SU-DHL-6 (cell line): ENCODE data around the gene RIN1.
"Not testable (repeated sequence)": the region's sequence is repeated elsewhere in the genome, so short reads cannot be mapped to it uniquely, and the experiment has no call there.

Source experiments
- H2AFZ ChIP-seq: fragments of 200-600 bp; sonication (generic); 2 replicates; pipeline ENCODE4 v1.6.1; 2014; ENCODE audit warnings: low read depth, mild to moderate bottlenecking, moderate library complexity, mixed read lengths, antibody characterized with exemption, low read length; ENCODE audit not compliant: severe bottlenecking
- H3F3A ChIP-seq: fragments of 200-600 bp; shearing (Covaris generic); 2 replicates; pipeline ENCODE4 v1.6.0; 2016; ENCODE audit warnings: antibody characterized with exemption, mild to moderate bottlenecking; ENCODE audit not compliant: insufficient read depth
- H3K27ac ChIP-seq: fragments of 200-600 bp; sonication (generic); 2 replicates; pipeline ENCODE4 v1.5.1; 2016; ENCODE audit warnings: low read depth, mild to moderate bottlenecking, low read length, moderate library complexity, mixed read lengths
- H3K27me3 ChIP-seq: fragments of 200-600 bp; sonication (generic), shearing (Covaris generic); 2 replicates; pipeline ENCODE4 v1.6.0; 2014; ENCODE audit warnings: mild to moderate bottlenecking, low read length
- H3K36me3 ChIP-seq: fragments of 200-600 bp; sonication (generic); 2 replicates; pipeline ENCODE4 v1.6.1; 2014; ENCODE audit warnings: mild to moderate bottlenecking, low read length, mixed read lengths
- H3K4me2 ChIP-seq: fragments of 300-600, 200-600 bp; shearing (Covaris generic), sonication (generic); 2 replicates; pipeline ENCODE4 v1.6.0; 2014; ENCODE audit warnings: low read length, low read depth, mild to moderate bottlenecking; ENCODE audit not compliant: poor library complexity, severe bottlenecking
- H3K4me3 ChIP-seq: fragments of 200-600 bp; sonication (generic); 2 replicates; pipeline ENCODE4 v1.5.1; 2014; ENCODE audit warnings: antibody characterized with exemption, low read length, mild to moderate bottlenecking, mixed read lengths; ENCODE audit not compliant: insufficient read depth, poor library complexity, severe bottlenecking
- H3K79me2 ChIP-seq: fragments of 200-600 bp; sonication (generic); 2 replicates; pipeline ENCODE4 v1.6.1; 2014; ENCODE audit warnings: mild to moderate bottlenecking, low read length, moderate library complexity; ENCODE audit not compliant: insufficient read depth
- H3K9ac ChIP-seq: fragments of 200-600 bp; sonication (generic); 2 replicates; pipeline ENCODE4 v1.7.0; 2014; ENCODE audit warnings: mild to moderate bottlenecking, low read length
- H3K9me2 ChIP-seq: fragments of 200-600 bp; sonication (generic); replicated peaks from 2 replicates; pipeline ENCODE4 v1.6.1; 2014; ENCODE audit warnings: low read length; ENCODE audit not compliant: insufficient read depth
- H3K9me3 ChIP-seq: fragments of 200-600 bp; sonication (generic); 2 replicates; pipeline ENCODE4 v1.6.1; 2014; ENCODE audit warnings: low read length, mixed read lengths; ENCODE audit not compliant: insufficient read depth
- H4K20me1 ChIP-seq: fragments of 200-600 bp; sonication (generic); 2 replicates; pipeline ENCODE4 v1.6.1; 2014; ENCODE audit warnings: low read depth, mild to moderate bottlenecking, antibody characterized with exemption, low read length, moderate library complexity, mixed read lengths
- EZH2phosphoT487 ChIP-seq: fragments of 200-600 bp; sonication (generic), shearing (Covaris generic); conservative IDR thresholded peaks from 2 replicates; pipeline ENCODE4 v1.6.1; 2018; ENCODE audit warnings: mild to moderate bottlenecking, antibody characterized with exemption, low read length, moderate library complexity, mixed read lengths
- TF ChIP-seq, protein P1 (sequence below): fragments of 200-600 bp; sonication (generic); IDR thresholded peaks from one replicate; pipeline ENCODE4 v1.5.1; 2017; ENCODE audit warnings: antibody characterized with exemption, mild to moderate bottlenecking, low read length, moderate library complexity; ENCODE audit not compliant: insufficient read depth, poor library complexity, severe bottlenecking

RIN1 gene, protein sequence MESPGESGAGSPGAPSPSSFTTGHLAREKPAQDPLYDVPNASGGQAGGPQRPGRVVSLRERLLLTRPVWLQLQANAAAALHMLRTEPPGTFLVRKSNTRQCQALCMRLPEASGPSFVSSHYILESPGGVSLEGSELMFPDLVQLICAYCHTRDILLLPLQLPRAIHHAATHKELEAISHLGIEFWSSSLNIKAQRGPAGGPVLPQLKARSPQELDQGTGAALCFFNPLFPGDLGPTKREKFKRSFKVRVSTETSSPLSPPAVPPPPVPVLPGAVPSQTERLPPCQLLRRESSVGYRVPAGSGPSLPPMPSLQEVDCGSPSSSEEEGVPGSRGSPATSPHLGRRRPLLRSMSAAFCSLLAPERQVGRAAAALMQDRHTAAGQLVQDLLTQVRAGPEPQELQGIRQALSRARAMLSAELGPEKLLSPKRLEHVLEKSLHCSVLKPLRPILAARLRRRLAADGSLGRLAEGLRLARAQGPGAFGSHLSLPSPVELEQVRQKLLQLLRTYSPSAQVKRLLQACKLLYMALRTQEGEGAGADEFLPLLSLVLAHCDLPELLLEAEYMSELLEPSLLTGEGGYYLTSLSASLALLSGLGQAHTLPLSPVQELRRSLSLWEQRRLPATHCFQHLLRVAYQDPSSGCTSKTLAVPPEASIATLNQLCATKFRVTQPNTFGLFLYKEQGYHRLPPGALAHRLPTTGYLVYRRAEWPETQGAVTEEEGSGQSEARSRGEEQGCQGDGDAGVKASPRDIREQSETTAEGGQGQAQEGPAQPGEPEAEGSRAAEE

DNA sequence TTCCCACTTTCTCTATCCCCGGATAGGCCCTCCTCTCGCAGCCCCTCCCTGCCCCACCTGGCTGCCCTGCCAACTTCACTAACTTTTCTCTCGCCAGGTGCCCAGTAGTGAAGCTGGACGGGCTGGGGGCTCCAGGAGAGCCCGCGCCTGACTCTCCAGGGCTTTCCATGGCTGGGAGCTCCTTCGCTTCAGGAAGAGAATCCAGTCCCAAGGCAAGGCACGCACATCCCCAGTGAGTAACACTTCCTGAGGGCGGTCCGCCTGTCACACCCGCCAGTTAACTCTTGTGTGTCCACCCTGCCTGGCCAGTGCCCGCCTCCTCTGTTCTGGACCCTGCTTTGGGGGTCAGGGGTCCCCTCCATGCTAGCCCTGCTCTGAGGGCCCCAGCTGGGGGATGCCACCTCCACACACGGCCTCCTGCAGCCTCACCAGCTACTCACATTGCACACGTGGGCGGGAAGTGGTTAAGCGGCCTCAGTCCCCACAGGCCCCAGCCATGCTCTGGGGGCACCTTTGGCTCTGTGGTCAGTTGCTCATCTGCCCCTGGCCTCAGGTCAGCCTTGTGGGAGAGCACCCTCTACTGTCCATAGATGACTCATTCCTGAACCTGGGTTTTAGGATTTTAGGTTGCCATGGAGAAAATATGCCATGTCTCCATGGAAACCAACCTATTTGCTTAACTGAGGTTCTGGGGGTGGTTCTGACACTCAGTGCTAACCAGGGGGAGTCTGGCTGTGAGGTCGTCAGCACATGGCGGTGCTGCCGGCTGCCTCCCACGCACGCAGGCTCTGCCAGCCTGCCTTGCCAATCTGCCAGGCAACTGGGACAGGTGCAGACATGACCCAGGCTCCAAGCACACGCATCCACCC, at the start of gene RIN1:
TSS of gene RIN1 (minus strand) at position 201 of the 869 bp plus-strand sequence. CDS start at position 169, 32 bp downstream.
- no peak within 1 kb of the TSS for H3K27ac ChIP-seq
- H3K4me3 ChIP-seq: no peak within 1 kb of the TSS

DNA sequence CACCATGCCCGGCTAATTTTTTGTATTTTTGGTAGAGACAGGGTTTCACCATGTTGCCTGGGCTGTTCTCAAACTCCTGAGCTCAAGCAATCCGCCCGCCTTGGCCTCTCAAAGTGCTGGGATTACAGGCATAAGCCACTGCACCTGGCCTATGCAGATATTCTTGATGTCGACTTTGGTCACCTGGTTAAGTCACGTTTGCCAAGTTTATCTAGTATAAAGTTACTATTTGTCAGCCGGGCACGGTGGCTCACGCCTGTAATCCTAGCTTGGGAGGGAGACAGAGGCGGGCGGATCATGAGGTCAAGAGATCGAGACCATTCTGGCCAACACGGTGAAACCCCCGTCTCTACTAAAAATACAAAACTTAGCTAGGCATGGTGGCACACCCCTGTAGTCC, 48.1 kb upstream of the RIN1 start:
- H3F3A ChIP-seq, H2AFZ ChIP-seq, H3K4me3 ChIP-seq, H3K4me2 ChIP-seq, H3K36me3 ChIP-seq, H3K9me3 ChIP-seq, H3K79me2 ChIP-seq, H3K27me3 ChIP-seq, H3K9ac ChIP-seq, H4K20me1 ChIP-seq, H3K9me2 ChIP-seq, H3K27ac ChIP-seq: not testable (repeated sequence)

More for the DNA sequence above, at the start of gene RIN1:
- no peaks in the 10 kb centered on the region for H3K79me2 ChIP-seq
- no peak within 1 kb of the TSS for H3K4me2 ChIP-seq
- H2AFZ ChIP-seq: no peak within 1 kb of the TSS
- no peaks in the 10 kb centered on the region for H4K20me1 ChIP-seq
- no peak for TF ChIP-seq EZH2phosphoT487
- TF ChIP-seq, protein P1, sequence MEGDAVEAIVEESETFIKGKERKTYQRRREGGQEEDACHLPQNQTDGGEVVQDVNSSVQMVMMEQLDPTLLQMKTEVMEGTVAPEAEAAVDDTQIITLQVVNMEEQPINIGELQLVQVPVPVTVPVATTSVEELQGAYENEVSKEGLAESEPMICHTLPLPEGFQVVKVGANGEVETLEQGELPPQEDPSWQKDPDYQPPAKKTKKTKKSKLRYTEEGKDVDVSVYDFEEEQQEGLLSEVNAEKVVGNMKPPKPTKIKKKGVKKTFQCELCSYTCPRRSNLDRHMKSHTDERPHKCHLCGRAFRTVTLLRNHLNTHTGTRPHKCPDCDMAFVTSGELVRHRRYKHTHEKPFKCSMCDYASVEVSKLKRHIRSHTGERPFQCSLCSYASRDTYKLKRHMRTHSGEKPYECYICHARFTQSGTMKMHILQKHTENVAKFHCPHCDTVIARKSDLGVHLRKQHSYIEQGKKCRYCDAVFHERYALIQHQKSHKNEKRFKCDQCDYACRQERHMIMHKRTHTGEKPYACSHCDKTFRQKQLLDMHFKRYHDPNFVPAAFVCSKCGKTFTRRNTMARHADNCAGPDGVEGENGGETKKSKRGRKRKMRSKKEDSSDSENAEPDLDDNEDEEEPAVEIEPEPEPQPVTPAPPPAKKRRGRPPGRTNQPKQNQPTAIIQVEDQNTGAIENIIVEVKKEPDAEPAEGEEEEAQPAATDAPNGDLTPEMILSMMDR: no peak
- no peaks in the 10 kb centered on the region for H3K9me2 ChIP-seq
- no peaks in the 10 kb centered on the region for H3K27me3 ChIP-seq
- no peak within 1 kb of the TSS for H3K9ac ChIP-seq
- no peaks in the 10 kb centered on the region for H3K9me3 ChIP-seq
- no peaks in the 10 kb centered on the region for H3K36me3 ChIP-seq
- H3F3A ChIP-seq: no peaks in the 10 kb centered on the region

DNA sequence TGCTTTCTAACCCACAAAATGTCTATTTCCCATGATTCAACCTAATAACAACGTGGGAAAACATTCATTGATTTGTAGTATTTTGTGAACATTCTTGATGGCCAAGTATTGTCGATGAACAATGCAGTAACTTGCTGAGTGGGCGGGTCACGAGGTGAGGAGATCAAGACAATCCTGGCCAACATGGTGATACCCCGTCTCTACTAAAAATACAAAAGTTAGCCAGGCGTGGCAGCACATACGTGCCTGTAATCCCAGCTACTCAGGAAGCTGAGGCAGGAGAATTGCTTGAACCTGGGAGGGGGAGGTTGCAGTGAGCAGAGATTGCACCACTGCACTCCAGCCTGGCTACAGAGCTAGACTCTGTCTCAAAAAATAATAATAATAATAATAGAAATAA, 44.0 kb upstream of the RIN1 start:
- not testable (repeated sequence) for H2AFZ ChIP-seq, H3K4me2 ChIP-seq

DNA sequence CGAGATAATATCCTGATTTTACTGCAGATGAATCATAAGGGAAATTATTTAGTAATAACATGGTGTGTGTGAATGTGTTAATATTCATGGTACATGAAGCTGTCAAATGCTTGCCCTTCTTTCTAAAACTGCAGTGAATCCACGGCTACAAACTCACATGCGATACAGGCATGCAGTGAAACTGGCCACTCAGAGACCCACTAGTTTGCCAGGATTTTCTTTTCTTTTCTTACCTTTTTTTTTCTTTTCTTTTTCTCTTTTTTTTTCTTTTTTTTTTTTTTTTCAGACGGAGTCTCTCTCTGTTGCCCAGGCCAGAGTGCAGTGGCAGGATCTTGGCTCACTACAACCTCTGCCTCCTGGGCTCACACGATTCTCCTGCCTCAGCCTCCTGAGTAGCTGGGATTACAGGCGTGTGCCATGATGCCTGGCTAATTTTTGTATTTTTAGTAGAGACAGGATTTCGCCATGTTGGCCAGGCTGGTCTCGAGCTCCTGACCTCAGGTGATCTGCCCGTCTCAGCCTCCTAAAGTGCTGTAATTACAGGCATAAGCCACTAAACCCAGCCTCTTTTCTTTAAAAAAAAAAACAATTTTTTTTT, 37.6 kb upstream of the RIN1 start:
- H2AFZ ChIP-seq, H3K36me3 ChIP-seq, H3K4me3 ChIP-seq, H3K9ac ChIP-seq, H3K4me2 ChIP-seq, H3K79me2 ChIP-seq, H3K27me3 ChIP-seq, H3K9me2 ChIP-seq, H3K9me3 ChIP-seq, H4K20me1 ChIP-seq, H3K27ac ChIP-seq: not testable (repeated sequence)
- H3F3A ChIP-seq: peaks cover 13% of the 10 kb centered on the region

More for the DNA sequence above, 44.0 kb upstream of the RIN1 start:
- not testable (repeated sequence) for H3K27ac ChIP-seq, H3K4me3 ChIP-seq, H3F3A ChIP-seq, H4K20me1 ChIP-seq, H3K27me3 ChIP-seq, H3K9me2 ChIP-seq, H3K9ac ChIP-seq, H3K9me3 ChIP-seq, H3K79me2 ChIP-seq, H3K36me3 ChIP-seq
